ENCODE results near the gene TMEM178B.
A peak's percentile ranks its signal among the peaks of the same experiment; 100 is the strongest.
"Not testable (repeated sequence)": the region's sequence is repeated elsewhere in the genome, so short reads cannot be mapped to it uniquely, and the experiment has no call there.

The TMEM178B gene

DNA sequence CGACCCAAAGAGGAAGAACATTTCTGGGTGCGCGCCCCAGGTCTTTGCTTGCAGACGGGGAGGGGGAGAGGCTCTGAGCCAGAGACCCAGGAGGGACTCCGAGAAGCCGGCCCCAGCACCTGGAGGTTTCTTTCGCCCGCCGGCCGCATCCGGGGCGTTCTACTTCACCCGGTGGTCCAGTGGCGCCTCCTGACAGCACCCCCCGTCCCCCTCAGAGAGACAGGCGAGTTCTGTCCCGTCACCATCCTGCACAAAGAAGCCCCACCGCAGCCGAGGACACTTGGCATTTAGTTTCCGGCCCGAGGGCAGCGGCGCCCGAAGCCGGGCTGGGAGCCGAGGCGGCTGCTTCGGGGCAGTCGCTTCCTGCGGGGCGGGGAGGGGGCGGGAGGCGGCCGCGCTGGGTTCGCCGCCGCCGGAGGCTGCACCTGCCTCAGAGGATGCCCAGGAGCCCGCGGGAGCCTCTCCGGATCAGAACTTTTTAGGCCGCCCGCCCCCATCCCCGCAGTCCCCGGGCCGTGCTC lies at the start of gene TMEM178B:
TSS of gene TMEM178B (plus strand) at position 424 of the 521 bp plus-strand sequence.
- DNase-seq (ENCODE audit: low read depth): no peak

DNA sequence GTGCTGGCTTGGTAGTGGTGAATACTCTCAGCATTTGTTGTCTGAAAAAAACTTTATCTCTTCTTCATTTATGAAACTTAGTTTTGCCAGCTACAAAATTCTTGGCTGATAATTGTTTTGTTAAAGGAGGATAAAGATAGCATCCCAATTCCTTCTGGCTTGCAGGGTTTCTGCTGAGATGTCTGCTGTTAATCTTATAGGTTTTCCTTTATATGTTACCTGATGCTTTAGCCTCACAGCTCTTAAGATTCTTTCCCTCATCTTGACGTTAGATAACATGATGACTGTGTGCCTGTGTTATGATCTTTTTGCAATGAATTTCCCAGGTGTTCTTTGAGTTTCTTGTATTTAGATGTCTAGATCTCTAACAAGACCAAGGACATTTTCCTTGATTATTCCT lies 49.2 kb upstream of the TMEM178B start:
- no peak for DNase-seq (ENCODE audit: low read depth)

DNA sequence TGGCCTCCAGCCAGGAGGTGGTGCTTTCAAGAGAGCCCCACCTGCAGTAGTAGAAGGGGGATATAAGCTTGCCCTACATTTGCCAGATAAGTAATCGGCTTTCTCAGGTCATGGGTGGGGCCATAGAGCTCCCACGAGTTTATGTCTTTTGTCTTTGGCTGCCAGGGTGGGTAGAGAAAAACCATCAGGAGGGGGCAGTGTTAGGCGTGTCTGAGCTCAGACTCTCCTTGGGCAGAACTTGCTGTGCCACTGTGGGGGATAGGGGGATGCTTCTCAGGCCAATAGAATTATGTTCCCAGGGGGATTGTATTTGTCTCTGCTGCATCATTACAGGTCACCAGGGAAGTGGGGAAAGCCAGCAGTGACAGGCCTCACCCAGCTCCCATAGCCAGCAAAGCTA lies 46.8 kb upstream of the TMEM178B start:
- no peak for DNase-seq (ENCODE audit: low read depth)

DNA sequence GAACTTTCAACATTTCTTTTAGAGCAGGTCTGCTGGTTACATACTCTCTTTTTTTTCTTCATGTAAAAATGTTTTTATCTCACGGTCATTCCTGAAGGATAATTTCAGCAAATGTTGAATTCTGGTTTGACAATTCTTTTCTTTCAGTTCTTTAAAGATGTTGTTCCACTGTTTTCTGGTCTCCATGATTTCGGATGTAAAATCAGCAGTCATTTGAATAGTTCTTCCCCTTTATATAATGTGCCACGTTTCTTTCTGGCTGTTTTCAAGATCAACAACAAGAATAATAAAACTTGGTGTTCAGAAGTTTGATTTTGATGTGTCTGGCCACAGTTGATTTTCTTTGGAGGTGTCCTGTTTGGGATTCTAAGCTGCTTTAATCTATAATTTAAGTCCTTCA lies 45.1 kb upstream of the TMEM178B start:
- DNase-seq (ENCODE audit: low read depth): no peak

DNA sequence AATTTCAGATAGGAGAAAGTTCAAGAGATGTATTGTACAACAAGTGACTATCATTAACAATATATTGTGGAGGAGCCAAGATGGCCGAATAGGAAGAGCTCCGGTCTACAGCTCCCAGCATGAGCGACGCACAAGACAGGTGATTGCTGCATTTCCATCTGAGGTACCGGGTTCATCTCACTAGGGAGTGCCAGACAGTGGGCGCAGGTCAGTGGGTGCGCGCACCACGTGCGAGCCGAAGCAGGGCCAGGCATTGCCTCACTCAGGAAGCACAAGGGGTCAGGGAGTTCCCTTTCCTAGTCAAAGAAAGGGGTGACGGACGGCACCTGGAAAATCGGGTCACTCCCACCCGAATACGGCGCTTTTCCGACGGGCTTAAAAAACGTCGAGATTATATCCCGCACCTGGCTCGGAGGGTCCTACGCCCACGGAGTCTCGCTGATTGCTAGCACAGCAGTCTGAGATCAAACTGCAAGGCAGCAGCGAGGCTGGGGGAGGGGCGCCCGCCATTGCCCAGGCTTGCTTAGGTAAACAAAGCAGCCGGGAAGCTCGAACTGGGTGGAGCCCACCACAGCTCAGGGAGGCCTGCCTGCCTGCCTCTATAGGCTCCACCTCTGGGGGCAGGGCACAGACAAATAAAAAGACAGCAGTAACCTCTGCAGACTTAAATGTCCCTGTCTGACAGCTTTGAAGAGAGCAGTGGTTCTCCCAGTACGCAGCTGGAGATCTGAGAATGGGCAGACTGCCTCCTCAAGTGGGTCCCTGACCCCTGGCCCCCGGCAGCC lies 41.1 kb upstream of the TMEM178B start:
- DNase-seq (ENCODE audit: low read depth): not testable (repeated sequence)

DNA sequence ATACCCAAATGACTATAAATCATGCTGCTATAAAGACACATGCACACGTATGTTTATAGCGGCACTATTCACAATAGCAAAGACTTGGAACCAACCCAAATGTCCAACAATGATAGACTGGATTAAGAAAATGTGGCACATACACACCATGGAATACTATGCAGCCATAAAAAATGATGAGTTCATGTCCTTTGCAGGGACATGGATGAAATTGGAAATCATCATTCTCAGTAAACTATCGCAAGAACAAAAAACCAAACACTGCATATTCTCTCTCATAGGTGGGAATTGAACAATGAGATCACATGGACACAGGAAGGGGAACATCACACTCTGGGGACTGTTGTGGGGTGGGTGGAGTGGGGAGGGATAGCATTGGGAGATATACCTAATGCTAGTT lies 35.8 kb upstream of the TMEM178B start:
- not testable (repeated sequence) for DNase-seq (ENCODE audit: low read depth)

DNA sequence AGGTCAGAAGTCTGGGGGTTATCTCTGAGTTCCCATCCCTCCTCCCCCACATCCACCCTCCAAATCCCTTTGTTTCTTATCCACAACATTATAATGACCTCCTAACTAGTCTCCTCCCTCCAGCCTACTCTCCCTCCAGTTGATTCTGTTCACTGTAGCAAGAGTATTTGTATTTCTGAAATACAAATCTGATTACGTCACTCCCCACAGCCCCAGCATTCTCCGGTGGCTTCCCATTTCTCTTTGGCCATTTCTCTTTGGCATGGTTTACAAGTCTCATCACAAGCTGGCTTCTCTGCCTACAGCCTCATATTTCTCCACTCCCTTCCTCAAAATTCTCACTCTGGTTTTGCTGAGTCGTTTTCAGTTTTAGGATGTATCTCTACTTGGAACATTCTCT lies 34.5 kb upstream of the TMEM178B start:
- DNase-seq (ENCODE audit: low read depth): no peak

DNA sequence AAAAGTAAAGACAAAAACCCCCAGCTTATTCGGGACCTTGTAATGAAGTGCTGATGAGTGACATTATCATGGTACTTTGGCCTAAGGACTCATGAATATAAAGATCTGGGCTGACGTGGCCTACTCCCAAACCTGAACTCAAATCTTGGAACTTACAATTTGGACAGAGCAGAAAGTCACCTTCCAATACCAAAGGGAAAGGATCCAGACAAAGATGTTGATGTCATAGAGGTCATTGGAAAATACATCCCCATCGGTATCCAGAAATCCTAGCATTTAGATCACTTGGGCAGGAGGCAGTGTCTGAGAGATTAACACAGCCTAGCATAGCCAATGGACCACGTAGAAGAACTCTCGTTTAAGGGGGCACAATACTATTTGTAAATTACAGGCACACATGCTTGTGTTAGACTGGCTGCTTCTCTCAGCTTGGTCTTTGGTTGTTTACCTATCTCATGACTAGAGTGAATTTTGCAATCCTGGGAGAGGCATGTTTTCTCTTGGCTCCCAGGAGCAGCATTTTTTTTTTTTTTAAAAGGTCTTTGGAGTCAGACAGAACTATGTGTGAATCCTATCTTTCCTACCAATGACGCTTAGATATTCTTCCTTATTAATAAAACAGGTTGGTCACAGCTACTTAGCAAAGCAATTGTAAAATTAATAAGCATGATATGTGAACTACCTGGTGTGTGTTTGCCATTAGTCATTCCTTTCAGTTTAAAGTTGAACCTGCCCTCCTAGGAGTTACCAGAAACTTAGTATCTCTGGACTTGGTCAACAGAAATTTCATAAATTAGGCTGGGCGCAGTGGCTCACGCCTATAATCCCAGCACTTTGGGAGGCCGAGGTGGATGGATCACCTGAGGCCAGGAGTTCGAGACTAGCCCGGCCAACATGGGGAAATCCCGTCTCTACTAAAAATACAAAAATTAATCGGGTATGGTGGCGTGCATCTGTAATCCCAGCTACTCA lies 31.4 kb upstream of the TMEM178B start:
- no peak for DNase-seq (ENCODE audit: low read depth)

DNA sequence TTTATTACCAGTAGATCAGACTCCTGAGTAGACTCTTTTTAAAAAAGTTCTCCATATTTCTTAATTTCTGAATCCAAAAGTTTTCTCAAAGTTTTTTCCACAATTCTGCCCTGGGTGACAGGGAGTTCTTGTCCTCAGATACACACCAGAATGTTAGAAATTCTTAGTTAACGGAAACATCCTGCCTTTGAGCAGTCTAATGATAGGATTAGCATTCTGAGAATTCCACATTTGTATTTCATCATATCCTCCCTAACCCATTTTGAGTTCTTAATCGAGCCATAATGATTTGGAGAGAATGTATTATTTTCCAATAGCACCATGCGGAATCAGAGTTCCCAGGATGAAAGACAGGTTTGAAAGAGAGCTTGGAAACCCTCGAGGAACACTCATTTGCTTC lies 30.2 kb upstream of the TMEM178B start:
- DNase-seq (ENCODE audit: low read depth): peak; percentile 18

DNA sequence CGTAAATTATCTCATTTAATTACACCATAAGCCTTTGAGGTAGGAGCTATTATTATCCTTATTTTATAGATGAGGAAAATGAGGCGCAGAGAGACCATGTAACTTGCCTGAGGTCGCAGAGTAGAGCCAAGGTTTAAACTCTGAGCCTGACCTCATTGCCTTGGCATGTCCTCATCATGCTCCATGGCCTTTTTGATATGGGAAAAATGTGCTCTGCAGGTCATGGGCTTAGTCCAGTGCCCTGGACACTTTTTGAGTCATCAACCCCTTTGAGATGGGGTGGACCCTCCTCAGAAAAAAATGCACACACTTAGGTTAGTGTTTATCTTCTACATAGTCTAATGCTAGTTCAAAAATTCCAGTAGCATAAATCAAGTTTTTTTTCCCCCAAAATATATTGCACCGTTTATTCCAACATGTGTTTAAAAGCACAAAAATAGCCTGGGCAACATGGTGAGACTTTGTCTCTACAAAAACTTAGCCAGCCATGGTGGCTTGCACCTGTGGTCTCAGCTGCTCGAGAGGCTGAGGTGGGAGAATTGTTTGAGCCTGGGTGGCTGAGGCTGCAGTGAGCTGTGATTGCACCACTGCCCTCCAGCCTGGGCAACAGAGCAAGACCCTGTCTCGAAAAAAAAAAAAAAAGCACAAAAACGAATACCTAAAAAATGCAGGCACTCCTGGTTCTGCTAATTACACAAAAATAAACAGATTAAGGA lies 28.6 kb upstream of the TMEM178B start:
- peak; percentile 30 for DNase-seq (ENCODE audit: low read depth)

DNA sequence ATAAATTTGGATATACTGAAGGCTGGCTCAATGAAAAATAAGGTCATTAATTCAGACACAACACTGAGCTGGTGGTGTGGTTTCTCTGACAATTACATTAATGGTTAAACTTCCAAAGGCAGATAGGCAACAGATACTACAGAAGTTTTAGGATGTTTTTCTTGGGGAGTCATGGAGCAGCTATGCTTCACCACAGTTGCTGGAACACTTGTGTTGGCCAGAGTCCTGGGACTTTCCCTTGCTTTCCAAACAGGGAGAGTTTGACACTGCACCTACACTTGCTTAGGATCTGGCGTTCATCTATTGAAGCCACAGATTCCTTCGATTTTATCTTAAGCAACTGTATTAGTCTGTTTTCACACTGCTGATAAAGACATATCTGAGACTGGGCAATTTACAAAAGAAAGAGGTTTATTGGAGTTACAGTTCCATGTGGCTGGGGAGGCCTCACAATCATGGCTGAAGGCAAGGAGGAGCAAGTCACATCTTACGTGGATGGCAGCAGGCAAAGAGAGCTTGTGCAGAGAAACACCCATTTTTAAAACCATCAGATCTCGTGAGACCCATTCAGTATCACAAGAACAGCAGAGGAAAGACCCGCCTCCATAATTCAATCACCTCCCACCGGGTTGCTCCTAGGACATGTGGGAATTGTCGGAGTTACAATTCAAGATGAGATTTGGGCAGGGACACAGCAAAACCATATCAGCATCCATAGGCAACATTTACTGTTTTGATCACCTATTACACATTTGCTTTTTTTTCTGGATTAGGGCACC lies 27.8 kb upstream of the TMEM178B start:
- peak; percentile 56 for DNase-seq (ENCODE audit: low read depth)

DNA sequence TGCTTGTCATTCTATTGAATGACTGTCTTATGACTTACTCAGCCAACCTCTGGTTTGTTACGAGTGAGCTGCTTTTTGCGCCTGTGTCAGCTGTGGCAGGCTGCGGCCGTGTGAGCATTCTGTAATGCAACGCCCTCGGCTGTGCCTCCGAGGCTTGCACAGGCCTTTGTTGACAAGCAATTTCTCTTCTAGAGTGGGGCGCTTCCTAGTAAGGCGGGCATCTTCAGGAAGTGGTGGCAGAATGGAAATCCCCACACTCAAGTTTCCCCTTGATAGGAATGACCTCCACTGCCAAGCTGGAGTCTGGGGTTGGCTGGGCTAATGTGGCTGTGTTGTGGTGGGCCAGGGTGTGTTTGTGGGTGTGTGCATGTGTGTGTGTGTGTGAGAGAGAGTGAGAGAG lies 20.2 kb upstream of the TMEM178B start:
- no peak for DNase-seq (ENCODE audit: low read depth)

DNA sequence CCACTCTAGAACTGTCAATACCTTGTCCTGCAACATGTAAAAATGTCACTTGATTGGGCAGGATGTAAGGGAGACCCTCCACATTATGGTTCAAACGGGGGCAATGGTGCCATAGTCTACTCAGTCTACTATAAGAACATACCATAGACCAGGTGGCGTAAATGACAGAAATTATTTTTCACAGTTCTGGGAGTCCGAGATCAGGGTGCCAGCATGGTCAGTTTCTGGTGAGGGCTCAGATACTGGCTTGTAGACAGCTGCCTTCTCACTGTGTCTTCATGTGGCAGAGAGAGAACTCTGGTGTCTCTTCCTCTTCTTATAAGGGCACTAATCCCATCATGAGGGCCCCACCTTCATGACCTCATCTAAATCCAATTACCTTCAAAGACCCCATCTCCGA lies 18.7 kb upstream of the TMEM178B start:
- DNase-seq (ENCODE audit: low read depth): no peak

DNA sequence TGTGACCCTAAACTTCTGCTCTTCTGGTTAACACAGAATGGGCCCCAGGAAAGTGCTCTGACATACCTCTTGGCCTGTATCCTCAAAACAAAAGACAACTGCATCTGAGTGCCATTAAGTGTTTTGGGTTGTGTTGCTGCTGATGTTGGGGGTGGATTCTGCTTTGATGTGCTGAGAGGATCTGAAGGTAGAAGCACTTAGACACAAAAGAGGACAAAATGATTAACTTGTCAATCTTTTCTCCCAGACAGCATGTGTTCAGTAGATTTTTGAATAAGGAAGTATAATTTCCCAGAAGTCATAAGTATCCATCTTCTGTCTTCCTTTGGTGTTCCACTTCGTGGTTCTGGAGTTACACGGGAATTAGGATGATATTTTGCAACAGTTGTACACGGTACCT lies 16.1 kb upstream of the TMEM178B start:
- no peak for DNase-seq (ENCODE audit: low read depth)

DNA sequence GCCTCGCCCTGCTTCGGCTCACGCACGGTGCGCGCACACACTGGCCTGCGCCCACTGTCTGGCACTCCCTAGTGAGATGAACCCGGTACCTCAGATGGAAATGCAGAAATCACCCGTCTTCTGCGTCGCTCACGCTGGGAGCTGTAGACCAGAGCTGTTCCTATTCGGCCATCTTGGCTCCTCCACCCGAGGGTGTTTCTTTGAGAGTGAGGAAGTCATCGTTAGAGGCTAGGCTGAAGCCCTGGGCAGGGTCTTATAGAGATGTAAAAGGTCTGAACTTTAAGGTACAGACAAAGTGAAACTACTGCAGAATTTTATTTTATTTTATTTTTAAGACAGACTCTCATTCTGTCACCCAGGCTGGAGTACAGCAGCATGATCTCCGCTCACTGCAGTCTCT lies 6.0 kb upstream of the TMEM178B start:
- not testable (repeated sequence) for DNase-seq (ENCODE audit: low read depth)

DNA sequence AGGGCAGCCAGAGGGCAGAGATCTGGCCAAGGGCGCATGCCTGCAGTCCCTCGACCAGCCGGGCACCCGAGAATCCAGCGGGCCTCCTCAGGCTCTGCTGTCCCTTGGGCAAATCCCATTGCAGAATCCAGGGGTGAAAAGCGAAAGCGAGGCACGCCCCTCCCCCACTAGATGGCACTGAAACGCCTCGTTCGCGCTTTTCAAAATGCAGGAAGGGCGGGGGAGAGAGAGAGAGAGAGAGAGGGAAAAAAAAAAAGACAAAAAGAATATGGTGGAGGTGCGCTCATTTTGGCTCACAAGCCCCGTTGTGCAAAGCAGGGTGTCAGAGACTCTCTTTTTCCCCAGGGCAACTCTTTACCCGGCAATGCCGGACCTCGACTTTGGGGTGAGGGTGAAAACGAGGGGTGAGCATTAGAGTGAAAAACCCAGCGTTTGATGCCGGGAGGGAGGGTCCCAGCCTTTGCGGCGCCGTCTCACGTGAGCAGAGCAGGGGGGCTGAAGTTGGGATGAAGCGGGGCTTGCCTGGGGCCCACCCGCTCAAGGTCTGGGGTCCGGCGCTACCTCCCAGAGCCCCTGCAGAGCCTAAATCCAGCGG lies 2.5 kb upstream of the TMEM178B start:
- DNase-seq (ENCODE audit: low read depth): no peak

DNA sequence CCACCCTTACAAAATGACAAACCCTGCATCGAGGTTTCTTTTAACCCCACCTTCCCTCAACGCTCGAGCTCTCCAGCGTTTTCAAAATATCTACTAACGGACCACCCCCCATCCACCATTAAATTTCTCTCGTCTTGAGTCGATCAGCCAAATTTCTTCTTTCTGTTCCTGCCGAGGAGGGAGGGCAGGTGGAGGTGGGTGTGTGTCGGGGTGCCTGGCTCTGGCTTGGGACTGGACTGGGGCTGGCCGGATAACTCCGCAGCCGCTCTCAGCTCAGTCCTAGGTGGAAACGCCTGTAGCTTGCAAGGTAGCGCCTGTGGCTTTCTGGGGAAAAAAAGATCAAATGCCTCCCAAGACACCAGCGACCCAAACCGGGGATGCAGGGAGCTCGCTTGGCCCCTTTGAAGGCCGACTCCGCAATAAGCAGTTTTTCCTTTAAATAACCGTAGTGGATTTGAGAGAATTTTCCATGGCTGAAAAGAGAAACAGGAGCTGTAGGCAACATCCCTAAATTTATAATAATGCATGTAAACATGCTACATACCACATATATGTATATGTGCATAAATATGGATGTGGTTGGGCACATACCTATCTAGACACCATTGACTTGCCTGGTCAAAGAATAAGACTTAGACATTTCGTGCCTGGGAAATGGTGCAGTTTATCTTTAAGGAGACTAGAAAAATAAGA lies 1.9 kb upstream of the TMEM178B start:
- no peak for DNase-seq (ENCODE audit: low read depth)

DNA sequence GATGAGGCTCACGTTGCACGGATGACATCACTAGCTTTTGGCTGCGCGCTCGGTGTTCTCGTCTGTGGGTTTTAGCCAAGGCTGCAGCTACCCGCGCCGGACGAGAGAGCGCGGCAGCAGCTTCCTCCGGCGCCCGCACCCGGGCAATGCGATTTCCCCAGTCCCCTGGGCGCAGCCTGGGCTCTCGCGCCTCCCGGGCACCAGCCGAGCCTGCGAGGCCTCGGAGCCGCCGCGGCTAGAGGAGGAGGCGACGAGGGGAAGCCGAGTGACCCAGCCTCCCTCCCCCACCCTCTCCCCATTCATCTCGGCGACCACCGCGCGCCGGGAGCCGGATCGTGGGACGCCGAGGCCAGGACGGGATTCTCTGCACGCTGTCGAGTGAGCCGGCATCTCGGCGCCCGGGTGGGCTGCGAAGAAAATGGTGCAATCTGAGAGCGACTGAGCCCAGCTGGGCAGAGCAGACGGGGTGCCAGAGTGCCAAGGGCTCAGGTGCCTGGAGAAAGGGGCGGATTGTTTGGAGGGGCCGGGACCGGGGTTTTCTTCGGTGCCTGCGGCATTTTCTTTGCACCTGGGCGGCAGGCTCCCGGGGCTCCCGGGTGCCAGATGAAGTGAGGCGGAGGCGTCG lies 1.2 kb upstream of the TMEM178B start:
- DNase-seq (ENCODE audit: low read depth): peak; percentile 9

DNA sequence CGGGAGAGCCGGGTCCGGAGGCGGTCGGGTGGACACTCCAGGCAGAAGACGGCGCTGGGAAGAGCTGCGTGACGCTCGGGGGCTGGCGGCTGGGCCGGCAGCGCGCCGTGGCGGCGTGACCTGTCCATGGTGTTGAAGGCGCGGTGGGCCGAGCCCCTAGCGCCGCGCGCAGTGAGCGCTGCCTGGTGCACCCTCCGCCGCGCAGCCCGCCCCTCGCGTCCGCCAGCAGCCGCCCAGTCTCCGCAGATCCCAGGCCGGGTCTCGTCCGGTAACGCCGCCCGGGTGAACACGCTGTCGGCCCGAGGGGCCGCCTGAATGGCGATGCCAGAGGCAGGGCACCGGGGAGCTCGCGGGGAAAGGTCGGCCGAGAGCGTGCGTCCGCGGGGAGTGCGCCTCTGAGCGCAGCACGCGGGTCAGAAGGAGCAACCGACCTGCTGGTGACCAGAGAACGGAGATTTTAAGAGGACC lies 657 bp upstream of the TMEM178B start:
- no peak for DNase-seq (ENCODE audit: low read depth)

Measured in GM04503 (cell line).